ENCODE measurements around the gene DYNLRB1.

DYNLRB1 gene

DNA sequence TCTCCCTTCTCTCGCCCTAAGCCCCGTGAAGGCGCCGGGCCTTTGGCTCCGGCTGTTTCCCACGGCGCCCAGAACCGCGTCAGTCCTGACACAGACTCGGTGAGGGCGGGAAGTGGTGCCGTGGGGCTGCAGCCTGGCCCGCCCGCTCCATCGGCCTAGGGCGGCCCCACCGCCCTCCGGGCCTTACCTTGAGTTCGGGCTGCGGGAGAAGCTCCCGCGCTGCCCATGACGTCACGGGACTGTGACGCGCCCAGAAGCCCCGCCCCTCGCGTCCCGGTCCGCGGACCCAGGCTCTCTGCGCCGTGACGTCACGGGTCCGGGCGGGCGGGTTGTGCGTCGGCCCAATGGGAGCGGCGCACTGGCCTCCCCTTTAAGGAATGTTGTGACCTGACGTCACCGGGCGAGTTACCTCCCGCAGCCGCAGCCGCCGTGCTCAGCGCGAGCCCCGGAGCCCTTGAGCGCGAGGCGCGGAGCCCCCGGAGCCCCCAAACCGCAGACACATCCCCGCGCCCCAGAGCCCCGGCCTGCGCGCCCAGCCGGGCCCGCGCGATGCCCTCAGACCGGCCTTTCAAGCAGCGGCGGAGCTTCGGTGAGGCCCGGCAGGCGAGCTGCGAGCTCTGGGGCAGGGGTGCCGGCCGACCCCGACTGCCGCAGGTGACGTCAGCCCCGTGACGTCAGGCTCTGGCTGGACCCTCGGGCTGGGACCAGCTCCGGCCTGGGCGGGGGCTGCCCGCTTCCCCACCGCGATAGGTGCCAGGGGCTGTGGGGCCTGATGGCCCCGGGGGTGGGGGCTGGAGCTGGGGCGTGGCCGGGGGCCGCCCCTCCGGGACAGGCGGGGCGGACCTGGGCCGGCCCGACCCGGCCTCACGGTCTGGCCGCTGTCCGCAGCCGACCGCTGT, 42.3 kb downstream of the DYNLRB1 start, which contains the start of gene MAP1LC3A:
MAP1LC3A (plus strand) TSS at position 399 of the 899 bp plus-strand sequence; CDS start at position 550, 151 bp downstream.
- peak; percentile 92 for DNase-seq (ENCODE audit: low read depth)

DNA sequence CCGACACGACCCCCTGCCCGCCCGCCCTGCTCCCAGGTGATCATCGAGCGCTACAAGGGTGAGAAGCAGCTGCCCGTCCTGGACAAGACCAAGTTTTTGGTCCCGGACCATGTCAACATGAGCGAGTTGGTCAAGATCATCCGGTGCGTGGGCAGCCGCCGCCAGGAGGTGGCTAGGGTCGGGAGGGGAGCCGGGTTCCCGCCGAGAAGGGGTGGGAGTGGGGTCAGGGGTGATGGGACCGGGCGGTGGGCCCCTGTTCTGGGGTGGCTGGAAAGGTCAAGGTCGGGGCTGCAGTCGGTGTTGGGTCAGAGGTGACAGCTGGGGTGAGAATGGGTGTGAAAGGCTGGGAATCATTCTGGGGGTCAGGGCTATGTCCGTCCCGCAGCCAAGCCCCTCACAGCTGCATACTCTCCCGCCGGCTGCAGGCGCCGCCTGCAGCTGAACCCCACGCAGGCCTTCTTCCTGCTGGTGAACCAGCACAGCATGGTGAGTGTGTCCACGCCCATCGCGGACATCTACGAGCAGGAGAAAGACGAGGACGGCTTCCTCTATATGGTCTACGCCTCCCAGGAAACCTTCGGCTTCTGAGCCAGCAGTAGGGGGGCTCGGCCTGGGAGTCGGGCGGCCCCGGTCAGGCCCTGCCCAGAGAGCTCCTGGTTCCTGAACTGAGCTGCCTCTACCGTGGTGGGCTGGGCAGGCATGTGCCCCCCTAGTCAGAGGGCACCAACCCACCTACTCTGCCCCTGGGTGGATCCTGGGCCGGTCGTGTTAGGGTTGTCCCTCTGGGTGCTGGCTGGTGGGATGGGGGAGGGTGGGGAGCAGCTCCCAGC, 43.3 kb downstream of the DYNLRB1 start:
- DNase-seq (ENCODE audit: low read depth): no peak

DNA sequence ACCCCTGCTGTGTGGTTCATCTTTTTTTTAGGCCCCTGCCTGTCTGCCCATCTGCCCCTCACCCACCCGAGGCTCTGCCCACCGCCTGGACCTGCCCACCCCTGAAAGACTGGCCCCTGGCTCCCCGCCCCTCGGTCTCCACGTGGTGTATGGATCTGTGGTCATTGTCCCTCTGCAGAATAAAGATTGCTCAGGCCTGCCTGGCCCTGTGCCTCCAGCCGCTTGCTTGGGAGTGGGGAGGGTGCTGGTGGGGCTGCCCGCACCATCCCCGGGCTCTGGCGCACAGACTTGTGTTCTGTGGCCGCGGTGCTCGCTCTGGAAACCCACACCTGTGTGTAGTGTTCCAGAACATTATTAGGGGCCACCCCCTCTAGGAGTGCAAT, 43.9 kb downstream of the DYNLRB1 start:
- DNase-seq (ENCODE audit: low read depth): no peak

DNA sequence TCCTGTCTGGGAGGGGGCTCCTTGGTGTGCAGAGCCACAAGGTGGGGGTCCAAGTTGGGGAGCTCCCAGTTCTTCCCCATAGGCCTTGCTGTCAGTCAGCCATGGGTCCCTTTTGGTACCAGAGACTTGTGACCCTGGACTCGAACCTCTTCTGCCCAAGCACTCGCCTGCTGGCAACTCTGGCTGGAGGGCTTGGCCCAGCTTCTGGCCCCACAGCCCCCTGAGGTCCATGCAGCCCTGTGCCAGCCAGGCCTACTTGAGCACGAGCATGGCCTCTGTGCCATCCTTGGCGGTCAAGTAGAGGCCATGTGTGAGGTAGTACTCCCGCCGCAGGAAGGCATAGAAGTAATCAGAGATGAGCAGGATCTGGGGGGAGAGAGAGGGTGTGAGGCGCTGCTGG, 44.4 kb downstream of the DYNLRB1 start:
- DNase-seq (ENCODE audit: low read depth): no peak

DNA sequence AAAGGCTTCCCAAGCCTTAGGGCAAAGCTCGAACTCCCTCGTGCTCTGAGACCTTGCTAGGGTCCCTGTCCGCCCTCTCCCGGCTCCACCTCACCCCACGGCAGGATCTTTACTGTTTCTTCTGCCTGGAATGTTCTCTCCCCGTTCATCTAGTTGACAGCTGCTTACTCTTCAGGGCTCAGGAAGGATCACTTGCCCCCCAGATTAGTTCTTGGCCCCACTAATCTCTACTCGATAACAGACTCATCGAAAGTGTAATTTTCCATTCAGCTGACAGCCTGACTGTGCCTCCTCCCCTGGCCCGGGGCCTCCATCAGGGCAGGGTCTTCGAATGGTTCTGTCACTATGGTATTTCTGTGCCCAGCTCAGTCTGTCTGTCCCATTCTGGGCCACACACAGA, 45.4 kb downstream of the DYNLRB1 start:
- DNase-seq (ENCODE audit: low read depth): no peak

DNA sequence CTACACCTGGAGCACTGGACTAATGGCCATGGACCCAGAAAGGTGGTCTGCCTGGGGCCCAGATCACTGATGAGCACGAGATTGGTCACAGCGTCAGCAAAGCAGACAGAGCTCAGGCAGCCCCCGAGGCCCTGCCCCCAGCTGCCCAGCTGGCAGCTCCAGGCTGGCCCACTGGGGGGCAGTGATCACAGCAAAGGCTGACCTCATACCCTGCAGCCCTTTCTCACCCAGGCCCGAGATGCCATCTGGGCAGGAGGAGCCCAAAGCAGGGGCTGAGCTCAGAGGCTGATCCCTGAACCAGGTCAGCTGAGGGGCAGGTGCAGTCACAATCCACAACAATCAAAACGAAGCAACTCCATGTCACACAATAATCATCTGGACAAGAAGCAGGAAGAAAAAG, 46.4 kb downstream of the DYNLRB1 start:
- no peak for DNase-seq (ENCODE audit: low read depth)

DNA sequence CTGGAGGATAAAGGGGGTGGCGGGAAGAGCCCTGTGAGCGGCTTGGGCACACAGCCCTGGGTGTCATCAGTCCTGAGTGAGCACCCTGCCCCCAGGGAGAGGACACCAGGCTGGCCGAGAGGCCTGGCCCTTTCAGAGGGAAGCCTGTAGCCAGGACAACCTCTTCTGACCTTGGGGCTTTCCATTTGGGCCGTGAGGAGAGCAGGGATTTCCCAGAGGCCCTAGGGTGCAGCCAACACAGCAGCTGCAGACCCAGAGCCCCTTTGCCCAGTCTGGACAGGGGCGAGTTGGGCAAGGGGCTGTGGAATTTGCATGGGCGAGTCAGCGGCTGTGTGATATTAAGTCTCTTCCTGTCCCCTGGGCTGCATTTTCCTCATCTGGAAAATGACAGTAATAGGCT, 48.6 kb downstream of the DYNLRB1 start:
- DNase-seq (ENCODE audit: low read depth): no peak

DNA sequence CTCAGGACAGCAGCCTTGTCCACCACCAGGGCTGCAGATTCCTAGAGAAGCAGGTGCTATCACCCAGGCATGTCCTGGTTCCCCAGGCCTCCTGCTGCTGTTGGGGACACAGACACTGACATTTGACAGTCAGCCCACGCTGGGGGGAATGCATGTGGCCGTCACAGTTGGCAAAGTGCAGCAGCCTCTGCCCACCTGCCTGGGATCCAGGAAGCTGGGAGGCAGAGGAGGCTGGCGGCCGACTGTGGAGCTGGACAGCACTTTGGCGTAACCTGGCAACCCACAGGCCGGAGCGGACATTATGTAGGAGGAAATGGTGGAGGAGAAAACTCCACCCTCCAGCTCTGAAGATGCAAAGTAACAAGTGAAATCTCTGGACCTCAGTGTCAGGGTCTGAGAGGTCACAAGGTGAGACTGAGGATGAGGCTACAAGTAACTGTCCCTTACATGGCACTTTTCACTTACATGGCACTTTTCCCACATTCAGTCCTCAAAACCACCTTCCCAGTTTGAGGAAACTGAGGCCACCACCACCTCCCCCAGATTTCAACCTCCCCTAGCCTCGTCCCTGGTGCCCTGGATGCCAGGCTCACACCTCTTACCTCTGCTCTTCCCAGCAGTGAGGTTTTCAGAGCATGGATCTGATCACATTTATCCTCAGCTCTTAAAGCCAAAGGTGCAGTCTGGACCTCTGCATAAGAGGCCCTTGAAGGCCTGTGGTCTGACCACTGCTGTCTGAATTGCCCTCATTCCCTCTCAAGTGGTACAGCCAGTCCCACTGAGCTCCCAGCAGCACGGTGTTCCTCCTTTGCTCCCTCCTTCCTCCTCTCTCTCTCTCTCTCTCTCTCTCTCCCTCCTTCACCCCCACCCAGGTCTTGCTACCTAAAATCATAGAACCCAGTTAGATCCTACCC, 51.0 kb downstream of the DYNLRB1 start:
- DNase-seq (ENCODE audit: low read depth): no peak

DNA sequence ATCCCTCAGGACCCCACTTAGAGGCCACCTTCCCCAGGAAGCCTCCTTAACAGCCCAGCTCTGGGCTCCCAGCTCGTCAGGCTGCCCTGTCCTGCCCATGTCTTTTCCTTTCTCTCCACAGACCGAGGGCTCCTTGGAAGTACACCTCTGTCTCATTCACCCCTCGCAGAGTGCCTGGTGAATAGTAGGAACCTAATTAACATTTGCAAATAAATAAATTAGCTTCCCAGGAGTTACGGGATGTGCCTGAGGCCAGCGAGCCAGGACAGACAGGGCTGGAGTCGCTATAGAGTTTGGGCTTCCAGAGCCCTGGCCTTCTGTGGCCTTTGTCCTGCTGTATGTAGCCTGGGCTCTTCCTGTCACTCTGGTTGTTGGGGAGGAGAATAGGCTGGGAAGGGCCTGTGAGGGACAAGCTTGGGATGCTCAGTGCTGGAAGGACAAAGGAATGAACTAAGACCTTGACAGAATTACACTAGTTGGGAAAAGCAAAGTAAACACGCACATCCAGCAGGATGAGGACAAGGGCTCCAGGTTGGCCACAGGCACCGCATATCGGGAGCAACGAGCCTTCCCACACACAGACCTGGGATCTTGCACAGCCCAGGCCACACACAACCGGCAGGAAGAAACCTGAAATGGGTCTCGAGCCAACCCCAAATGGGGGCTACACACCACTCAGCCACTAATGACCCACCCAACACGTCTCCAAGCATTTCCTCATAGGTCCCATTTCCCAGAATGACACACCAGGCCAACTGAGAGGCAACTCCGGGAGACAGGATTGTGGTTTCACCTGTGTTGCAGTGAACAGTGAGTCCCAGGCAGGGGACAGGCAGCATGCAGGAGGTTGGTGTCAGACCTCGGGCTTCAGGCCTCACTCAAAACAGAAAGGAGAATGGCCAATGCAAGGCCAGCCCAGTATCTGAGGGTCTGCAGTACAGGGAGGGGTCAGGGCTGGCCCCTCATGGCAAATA, 52.0 kb downstream of the DYNLRB1 start:
- DNase-seq (ENCODE audit: low read depth): no peak

DNA sequence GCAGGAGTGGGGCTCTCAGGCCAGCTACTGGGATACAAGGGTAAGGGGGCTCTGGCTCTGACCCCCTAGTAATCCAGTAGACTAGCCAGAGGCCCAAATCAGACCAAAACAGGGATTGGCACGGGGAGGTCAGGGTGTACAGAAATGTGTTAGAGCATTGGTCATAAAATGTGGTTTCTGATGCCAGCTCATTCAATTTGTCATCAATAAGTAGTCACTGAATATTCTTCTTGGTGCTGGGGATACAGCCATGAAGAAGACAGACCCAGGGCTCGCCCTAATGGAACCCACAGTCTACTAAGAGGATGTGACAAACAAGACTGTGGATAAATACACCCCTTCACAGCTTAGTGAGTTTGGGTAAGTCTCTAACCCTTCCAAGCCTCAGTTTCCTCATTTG, 53.4 kb downstream of the DYNLRB1 start:
- DNase-seq (ENCODE audit: low read depth): no peak

DNA sequence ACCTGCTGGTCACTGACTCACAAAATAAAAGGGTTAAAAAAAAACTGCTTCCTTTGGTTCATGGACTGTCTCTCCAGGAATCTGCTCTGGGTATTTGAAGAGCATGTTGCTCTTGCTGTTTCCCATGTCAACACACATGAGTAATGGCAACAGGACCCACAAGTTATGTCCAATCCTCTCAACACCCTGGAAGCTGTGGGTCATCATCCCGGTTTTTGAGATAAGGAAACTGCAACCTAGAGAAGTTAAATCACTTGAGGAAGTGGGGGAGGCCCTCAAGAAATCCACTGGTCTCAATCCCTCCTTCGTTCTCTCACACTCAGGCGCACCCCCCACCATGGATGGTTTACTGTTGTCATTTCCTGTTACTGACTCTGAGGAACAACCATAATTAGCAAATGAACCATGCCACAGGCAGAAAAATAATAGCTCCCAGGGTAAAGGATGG, 54.7 kb downstream of the DYNLRB1 start:
- no peak for DNase-seq (ENCODE audit: low read depth)

DNA sequence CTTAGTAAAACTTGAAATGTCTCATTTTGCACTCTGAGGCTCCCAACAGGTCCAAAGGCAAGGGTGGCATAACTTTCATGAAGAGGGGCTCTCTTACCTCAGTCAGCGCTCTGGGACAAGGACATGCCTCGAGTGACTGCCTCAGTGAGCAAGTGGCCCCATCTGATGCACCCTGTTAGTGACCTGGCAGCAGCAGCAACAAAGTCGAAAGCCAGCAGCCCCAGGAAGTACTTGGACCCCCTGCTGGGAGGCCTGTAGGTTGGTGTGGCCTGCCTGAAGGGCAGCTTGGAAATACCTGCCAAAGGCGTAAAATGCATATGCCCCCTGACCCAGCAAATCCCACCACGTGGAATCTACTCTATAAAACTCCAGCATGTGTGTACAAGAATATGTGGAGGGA, 55.5 kb downstream of the DYNLRB1 start:
- no peak for DNase-seq (ENCODE audit: low read depth)

DNA sequence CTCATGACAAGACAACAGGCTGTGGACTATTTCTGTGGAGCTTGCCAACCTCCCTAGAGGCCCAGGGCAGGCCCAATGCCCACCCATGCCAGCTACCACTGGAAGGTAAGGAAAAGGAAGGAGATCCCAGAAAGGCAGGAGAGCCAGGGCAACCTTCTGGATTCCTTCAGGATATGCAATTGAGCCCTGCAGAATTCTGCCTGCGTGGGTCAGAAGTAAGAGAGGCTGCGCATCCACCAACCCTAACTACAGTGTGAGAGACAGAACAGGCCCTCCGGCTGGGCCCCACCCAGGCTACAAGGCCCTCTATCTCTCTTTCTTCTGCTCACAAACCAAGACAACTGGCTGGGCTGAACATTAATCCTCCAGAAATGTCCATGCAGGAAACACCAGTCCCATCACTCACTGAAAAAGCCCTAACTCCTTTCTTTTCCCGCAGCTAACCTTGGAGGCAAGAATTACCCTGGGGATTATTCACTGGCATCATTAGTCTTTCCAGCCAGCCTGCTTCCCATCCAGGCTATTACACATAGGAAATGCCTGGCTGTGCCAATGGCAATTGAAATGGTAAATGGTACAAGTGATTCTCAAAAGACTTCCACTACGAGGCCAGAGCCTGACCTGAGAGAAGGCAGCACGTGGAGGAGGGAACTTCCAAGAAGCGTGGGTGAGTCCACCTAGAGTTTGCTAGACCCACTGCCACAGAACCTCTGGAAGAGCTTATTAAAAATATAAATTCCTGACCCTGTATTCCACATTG, 57.5 kb downstream of the DYNLRB1 start:
- no peak for DNase-seq (ENCODE audit: low read depth)

DNA sequence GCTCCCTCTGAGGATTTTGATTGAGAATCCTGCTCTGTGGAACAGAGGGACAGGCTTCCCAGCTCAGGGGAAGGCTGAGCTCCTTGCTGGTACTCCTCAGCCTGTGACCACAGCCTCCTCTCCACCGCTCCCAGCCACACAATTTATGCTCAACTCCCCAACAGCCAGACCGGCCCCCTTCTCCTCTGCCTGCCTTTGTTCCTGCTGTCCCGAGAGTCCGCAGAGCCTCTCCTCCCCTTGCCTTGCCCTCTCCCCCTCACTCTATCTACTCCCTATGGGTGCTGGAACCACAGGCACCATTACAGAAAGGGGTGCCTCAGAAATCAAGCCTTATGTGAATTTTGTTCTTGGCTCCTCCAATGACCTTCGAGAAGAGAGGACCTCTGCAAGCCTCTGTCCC, 58.2 kb downstream of the DYNLRB1 start:
- no peak for DNase-seq (ENCODE audit: low read depth)

DNA sequence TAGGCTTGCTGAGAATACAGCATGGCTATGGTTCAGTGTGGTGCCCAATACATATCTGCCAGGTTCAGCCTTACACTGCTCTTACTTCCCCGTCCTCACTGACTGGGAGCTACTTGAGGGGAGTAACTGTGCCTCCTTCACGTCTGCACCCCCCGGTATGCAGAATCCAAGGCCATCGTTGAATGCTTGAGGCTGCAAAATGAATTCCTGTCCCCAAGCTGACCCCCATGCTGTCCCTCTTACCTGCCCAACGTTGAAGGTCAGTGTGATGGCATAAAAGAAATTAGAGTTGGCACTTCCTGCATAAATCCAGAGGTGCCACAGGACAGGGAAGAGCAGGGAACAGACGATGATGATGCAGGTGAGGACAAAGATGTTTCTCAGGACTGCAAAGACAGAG, 58.6 kb downstream of the DYNLRB1 start:
- no peak for DNase-seq (ENCODE audit: low read depth)

DNA sequence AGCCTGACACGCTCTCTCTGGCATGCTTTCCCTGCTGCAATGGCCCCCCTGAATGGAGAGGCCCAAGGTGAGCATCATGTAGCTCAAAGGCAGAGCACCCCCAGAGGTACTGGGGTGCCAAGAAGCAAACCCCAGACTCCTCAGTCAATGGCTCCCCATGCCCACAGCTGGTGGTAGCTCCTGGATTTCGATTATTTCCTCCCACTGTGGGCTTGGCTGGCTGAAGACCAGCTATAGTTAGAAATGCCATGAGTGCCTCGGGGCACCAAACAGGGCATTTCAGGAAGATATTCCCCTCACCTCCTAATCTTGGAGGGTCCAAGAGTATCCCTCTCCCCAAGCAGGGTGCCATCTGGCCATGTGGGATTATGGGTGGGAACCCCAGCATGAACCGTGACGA, 59.0 kb downstream of the DYNLRB1 start:
- no peak for DNase-seq (ENCODE audit: low read depth)

DNA sequence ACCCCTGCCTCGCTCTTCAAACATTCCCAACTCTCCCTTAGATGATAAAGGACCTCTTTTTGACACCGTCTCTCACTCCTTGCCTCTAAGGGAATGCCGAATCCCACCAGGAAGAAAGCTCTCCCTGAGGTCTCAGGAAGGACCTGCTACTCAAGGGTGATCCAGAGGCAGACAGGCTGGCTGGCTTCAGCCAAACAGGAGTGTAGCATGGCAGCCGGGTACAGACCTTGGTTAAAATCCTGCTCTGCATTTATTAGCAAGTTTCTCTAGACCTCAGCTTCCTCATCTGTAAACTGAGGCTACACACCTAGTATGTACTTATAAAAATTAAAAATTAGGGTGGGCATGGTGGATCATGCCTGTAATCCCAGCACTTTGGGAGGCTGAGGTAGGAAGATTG, 59.5 kb downstream of the DYNLRB1 start:
- no peak for DNase-seq (ENCODE audit: low read depth)

DNA sequence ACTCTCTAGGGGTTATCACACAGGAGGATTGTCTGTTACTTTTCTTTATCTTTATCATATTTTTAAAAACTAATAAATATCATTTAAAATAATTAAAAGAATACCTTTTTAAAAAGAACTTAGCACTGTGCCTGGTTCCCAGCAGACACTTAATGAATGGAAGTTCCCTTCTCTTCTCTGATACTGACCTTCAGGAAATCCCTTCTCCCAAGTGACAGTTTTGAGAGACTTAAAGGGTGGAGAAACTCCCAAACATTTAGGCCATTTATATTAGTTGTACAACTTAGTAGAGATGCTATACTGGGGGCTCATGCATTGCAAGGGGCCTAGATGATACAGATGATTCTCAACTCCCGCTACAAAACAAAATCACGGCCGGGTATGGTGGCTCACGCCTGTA, 60.8 kb downstream of the DYNLRB1 start:
- DNase-seq (ENCODE audit: low read depth): no peak

DNA sequence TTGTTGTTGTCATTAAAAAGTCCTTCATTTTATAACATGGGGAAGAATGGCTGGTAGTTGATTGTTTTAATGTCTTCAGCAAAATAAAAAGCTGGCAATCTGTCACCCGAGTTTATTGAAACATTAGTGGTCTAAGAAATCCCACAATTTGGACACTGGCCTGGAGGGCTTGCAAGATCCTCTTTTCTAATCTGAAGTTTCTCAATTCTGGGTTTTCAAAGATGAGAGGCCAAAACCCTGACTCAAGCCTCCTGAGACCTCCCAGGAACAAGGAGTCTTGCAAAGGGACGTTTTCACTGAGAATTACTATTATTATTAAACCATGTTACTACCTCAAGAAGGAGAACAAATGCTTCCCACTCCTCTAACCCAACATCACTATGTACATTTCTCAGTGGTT, 61.8 kb downstream of the DYNLRB1 start:
- peak; percentile 51 for DNase-seq (ENCODE audit: low read depth)

DNA sequence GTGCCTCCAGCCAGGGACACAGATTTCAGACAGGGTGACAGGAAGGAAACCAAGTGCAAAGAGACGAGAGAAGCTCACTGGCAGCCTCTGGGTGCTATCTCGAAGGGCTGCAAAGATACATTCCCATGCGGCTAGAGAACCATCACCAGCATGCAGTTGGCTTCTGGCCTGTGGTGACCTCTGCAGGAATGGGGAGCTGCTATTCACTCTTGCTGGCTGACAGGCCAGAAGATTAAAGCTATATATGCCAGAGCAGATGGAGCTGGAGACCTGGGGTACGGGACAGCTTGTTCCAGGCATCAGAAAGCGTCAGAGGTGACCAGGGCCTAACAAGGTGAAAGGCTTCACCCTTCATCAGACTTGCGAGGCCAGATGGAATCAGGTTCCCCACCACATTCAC, 62.3 kb downstream of the DYNLRB1 start:
- DNase-seq (ENCODE audit: low read depth): no peak

Data from stromal cell of bone marrow (primary cell).